ENCODE measurements around the gene HCRTR1.

DNA sequence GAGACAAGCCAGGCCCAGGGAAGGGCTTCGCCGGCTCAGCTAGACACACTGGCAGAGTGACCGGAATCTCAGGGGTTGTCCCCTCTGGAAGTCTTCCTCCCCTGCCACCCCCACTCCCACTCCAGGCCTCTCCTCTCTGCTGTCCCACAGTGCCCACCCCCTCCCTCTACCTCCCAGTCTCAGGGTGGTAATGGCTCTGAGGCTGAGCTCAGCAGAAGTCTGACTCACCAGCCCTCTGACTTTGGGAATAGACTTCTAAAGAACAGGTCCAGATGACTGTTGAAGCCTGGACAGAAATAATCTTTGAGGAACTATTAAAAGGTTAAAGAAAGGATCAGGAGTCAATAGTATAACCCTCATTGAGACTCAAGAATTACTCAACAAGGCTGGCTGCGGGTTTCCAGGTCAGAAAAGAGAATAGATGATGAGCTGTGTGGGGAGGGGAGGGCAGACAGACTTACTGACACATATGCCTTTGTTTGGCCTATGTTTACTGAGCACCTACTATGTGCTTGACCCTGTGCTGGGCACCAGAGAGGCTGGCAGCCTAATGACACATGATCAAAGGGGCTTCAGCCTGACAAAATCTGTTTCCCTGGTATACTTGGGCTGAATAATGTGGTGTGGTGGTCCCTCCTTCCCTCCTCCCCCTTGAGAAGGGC, 8.2 kb downstream of the HCRTR1 start:
- TF ChIP-seq, protein P1, sequence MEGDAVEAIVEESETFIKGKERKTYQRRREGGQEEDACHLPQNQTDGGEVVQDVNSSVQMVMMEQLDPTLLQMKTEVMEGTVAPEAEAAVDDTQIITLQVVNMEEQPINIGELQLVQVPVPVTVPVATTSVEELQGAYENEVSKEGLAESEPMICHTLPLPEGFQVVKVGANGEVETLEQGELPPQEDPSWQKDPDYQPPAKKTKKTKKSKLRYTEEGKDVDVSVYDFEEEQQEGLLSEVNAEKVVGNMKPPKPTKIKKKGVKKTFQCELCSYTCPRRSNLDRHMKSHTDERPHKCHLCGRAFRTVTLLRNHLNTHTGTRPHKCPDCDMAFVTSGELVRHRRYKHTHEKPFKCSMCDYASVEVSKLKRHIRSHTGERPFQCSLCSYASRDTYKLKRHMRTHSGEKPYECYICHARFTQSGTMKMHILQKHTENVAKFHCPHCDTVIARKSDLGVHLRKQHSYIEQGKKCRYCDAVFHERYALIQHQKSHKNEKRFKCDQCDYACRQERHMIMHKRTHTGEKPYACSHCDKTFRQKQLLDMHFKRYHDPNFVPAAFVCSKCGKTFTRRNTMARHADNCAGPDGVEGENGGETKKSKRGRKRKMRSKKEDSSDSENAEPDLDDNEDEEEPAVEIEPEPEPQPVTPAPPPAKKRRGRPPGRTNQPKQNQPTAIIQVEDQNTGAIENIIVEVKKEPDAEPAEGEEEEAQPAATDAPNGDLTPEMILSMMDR (IDR thresholded peaks at IDR 0.05) = no peak
- no peak for TF ChIP-seq POLR2A (IDR thresholded peaks at IDR 0.05)
- no peak for TF ChIP-seq POLR2AphosphoS5 (IDR thresholded peaks at IDR 0.05)
- TF ChIP-seq EP300 (IDR thresholded peaks at IDR 0.05) = no peak
